ENCODE measurements around the gene DLK1.

DNA sequence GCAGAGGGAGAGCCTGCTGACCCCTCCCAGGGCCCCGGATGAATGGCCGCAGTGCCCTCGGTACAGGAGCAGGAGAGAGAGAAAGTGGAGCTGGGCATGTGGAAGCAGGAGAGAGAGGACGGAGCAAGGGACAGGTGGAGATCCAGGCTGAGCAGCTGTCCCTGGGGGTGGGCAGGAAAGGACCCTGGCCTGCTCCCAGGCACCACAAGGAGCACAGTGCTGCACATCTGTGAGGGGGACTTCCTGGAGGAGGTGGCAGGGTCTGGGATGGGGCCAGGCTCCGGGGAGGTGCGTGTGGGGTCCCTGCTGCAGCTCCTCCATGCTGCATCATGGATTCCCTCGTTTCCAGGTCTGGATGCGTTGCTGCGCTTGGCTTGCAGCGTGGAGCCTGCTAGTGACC, 13.0 kb upstream of the DLK1 start:
- TF ChIP-seq, protein P1, sequence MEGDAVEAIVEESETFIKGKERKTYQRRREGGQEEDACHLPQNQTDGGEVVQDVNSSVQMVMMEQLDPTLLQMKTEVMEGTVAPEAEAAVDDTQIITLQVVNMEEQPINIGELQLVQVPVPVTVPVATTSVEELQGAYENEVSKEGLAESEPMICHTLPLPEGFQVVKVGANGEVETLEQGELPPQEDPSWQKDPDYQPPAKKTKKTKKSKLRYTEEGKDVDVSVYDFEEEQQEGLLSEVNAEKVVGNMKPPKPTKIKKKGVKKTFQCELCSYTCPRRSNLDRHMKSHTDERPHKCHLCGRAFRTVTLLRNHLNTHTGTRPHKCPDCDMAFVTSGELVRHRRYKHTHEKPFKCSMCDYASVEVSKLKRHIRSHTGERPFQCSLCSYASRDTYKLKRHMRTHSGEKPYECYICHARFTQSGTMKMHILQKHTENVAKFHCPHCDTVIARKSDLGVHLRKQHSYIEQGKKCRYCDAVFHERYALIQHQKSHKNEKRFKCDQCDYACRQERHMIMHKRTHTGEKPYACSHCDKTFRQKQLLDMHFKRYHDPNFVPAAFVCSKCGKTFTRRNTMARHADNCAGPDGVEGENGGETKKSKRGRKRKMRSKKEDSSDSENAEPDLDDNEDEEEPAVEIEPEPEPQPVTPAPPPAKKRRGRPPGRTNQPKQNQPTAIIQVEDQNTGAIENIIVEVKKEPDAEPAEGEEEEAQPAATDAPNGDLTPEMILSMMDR (IDR thresholded peaks at IDR 0.05), result no peak
- no peak for TF ChIP-seq POLR2A (IDR thresholded peaks at IDR 0.05)

All from lower leg skin (tissue), 3 donors.